Head of caudate nucleus (tissue), 42 donors: ENCODE data around the gene GPRIN2.

ENCODE experiments used
- DNase-seq, 42 donors: peaks; one replicate each; pipeline versions ENCODE4 v3.0.0 to v3.0.0-alpha.2; 2020 to 2021; ENCODE audit warnings: mixed read lengths in 7 of 42
- intact Hi-C: fragments of 100-400 bp; cut with DNase I; formaldehyde crosslinking; loops from one replicate; pipeline ENCODE4 v1.15.0; 2022

Gene GPRIN2

GRCh38 chr10:46551701-46552525, 4.5 kb downstream of the GPRIN2 start:
- intact Hi-C loops = no loop called here
- DNase-seq = peak in 38 of 42 donors; percentile 0 to 44 (median 8)

- intact Hi-C loops = no loop called here
- peak in 31 of 42 donors; percentile 0 to 41 (median 8) for DNase-seq
These were observed 5.4 kb downstream of the GPRIN2 start for GRCh38 chr10:46550795-46551700.

- peak in 35 of 42 donors; percentile 1 to 46 (median 11) for DNase-seq
- intact Hi-C loops = no loop called here
These were observed 6.2 kb downstream of the GPRIN2 start for GRCh38 chr10:46550076-46550790.

GRCh38 chr10:46549171-46550075, 7.0 kb downstream of the GPRIN2 start:
- intact Hi-C loops = no loop called here
- DNase-seq = peak in 35 of 42 donors; percentile 0 to 43 (median 10)

GRCh38 chr10:46548498-46549090, 7.9 kb downstream of the GPRIN2 start:
- DNase-seq = peak in 33 of 42 donors; percentile 1 to 46 (median 9)

GRCh38 chr10:46547541-46548497, 8.6 kb downstream of the GPRIN2 start:
- intact Hi-C loops = no loop called here
- peak in 30 of 42 donors; percentile 0 to 44 (median 11) for DNase-seq

More at GRCh38 chr10:46548498-46549090, 7.9 kb downstream of the GPRIN2 start:
- intact Hi-C loops = no loop called here

GRCh38 chr10:46546591-46547540, 9.6 kb downstream of the GPRIN2 start:
- intact Hi-C loops = no loop called here
- DNase-seq = peak in 34 of 42 donors; percentile 2 to 46 (median 13)

- intact Hi-C loops = no loop called here
- DNase-seq = peak in 24 of 42 donors; percentile 1 to 35 (median 10)
These were observed 10.4 kb downstream of the GPRIN2 start for GRCh38 chr10:46545861-46546590.

GRCh38 chr10:46544989-46545791, 11.3 kb downstream of the GPRIN2 start:
- intact Hi-C loops = no loop called here

GRCh38 chr10:46543466-46544377, 12.7 kb downstream of the GPRIN2 start:
- intact Hi-C loops = no loop called here
- peak in 23 of 42 donors; percentile 2 to 43 (median 13) for DNase-seq

More at GRCh38 chr10:46544989-46545791, 11.3 kb downstream of the GPRIN2 start:
- peak in 29 of 42 donors; percentile 2 to 41 (median 10) for DNase-seq

GRCh38 chr10:46542567-46543465, 13.6 kb downstream of the GPRIN2 start:
- intact Hi-C loops = no loop called here
- peak in 20 of 42 donors; percentile 1 to 37 (median 10) for DNase-seq
